C4-2B (cell line): ENCODE results near the gene C19orf81.

ENCODE experiments used
- CTCF ChIP-seq: fragments of 450-650 bp; conservative IDR thresholded peaks from 2 replicates; pipeline ENCODE4 v1.5.1; 2017; ENCODE audit warnings: mild to moderate bottlenecking
- ZFX ChIP-seq: fragments of 450-650 bp; IDR thresholded peaks from 2 replicates; pipeline ENCODE4 v1.6.1; 2017

- TF ChIP-seq CTCF: no peak
- no peak for TF ChIP-seq ZFX
Observed at GRCh38 chr19:50651174-50651573, 1.9 kb downstream of the C19orf81 start.
